Fibroblast of pulmonary artery (primary cell): Measurements from ENCODE around the gene MALRD1.

Source experiments
- DNase-seq: peaks from one replicate; pipeline ENCODE4 v3.0.0-alpha.2; 2010; ENCODE audit warnings: low read depth
- H3K4me3 ChIP-seq: replicated peaks from 2 replicates; pipeline ENCODE4 v1.5.1; 2011; ENCODE audit warnings: low read depth, mild to moderate bottlenecking, control low read depth, low read length, moderate library complexity
- CTCF ChIP-seq: IDR thresholded peaks from 2 replicates; pipeline ENCODE4 v1.5.1; 2011; ENCODE audit warnings: mild to moderate bottlenecking, control low read depth, low read length, inconsistent platforms; ENCODE audit errors: missing control alignments

MALRD1 gene

GRCh38 chr10:19629567-19629966 lies 581.0 kb downstream of the MALRD1 start:
- peak; percentile 83 for DNase-seq
- peak; percentile 45 for TF ChIP-seq CTCF
- no peak overlapping the region for H3K4me3 ChIP-seq

GRCh38 chr10:19634163-19634562 lies 585.6 kb downstream of the MALRD1 start:
- no peak for TF ChIP-seq CTCF
- H3K4me3 ChIP-seq, result no peak overlapping the region

GRCh38 chr10:19638182-19638895 lies 589.7 kb downstream of the MALRD1 start:
- TF ChIP-seq CTCF, result no peak
- peak overlapping the region; percentile 36 for H3K4me3 ChIP-seq
- peak; percentile 86 for DNase-seq

More at GRCh38 chr10:19634163-19634562, 585.6 kb downstream of the MALRD1 start:
- no peak for DNase-seq

- DNase-seq, result no peak
- H3K4me3 ChIP-seq, result peak overlapping the region; percentile 36
- no peak for TF ChIP-seq CTCF
These were observed 590.3 kb downstream of the MALRD1 start for GRCh38 chr10:19638896-19639233.

GRCh38 chr10:19640566-19641263 lies 592.1 kb downstream of the MALRD1 start:
- no peak overlapping the region for H3K4me3 ChIP-seq
- DNase-seq, result no peak
- no peak for TF ChIP-seq CTCF

- no peak for TF ChIP-seq CTCF
- no peak overlapping the region for H3K4me3 ChIP-seq
- DNase-seq, result peak; percentile 86
These were observed 602.9 kb downstream of the MALRD1 start for GRCh38 chr10:19651549-19651948.
